H1 (cell line): ENCODE measurements around the gene CHAC1. TPM values are rescaled to one million over a fixed set of nuclear protein-coding genes. Genes with fewer than 3 reads are reported as not detected.

Experiments used
- CTCF ChIA-PET: fragments of 300-600 bp; sonication (Branson Sonifier 250); formaldehyde crosslinking; loops from one replicate; lab custom pipeline; 2021; ENCODE audit not compliant: partially characterized antibody; lab: Charles Lee
- POLR2A ChIA-PET: fragments of 300-600 bp; sonication (Branson Sonifier 250); formaldehyde crosslinking; loops from one replicate; lab custom pipeline; 2021; ENCODE audit warnings: inconsistent platforms; ENCODE audit not compliant: partially characterized antibody; lab: Charles Lee
- DNase-seq, 2 experiments: peaks; one replicate each; pipeline versions ENCODE4 v3.0.0 to v3.0.0-alpha.2; 2010 to 2022; ENCODE audit warnings: low spot score in 2 of 2, low read depth in 1 of 2, mixed read lengths in 1 of 2
- FAIRE-seq: peaks from 2 replicates; lab custom pipeline; 2011; peaks lifted over from hg19 to GRCh38; lab: Jason Lieb, UNC
- H2AFZ ChIP-seq: 2 replicates; pipeline ENCODE4 v1.8.1; 2012; ENCODE audit warnings: low read length, inconsistent platforms
- H2AK5ac ChIP-seq: 2 replicates; pipeline ENCODE4 v1.6.1; 2013; ENCODE audit warnings: low read depth, low read length
- H2BK120ac ChIP-seq: replicated peaks from 2 replicates; pipeline ENCODE3; 2013; ENCODE audit warnings: low read depth, low read length, inconsistent platforms
- H2BK12ac ChIP-seq: 2 replicates; pipeline ENCODE4 v1.6.1; 2013; ENCODE audit warnings: low read depth, low read length
- H2BK15ac ChIP-seq: 2 replicates; pipeline ENCODE4 v1.6.1; 2013; ENCODE audit warnings: low read length
- H2BK20ac ChIP-seq: 2 replicates; pipeline ENCODE4 v1.6.1; 2013; ENCODE audit warnings: low read length
- H2BK5ac ChIP-seq: 2 replicates; pipeline ENCODE4 v1.6.1; 2013; ENCODE audit warnings: low read depth, low read length
- H3K14ac ChIP-seq: 2 replicates; pipeline ENCODE4 v1.6.1; 2013; ENCODE audit warnings: inconsistent platforms; ENCODE audit not compliant: insufficient read length
- H3K18ac ChIP-seq: 2 replicates; pipeline ENCODE4 v1.6.1; 2013; ENCODE audit warnings: low read length; ENCODE audit errors: extremely low read depth
- H3K23ac ChIP-seq: 2 replicates; pipeline ENCODE4 v1.6.1; 2013; ENCODE audit warnings: inconsistent platforms; ENCODE audit not compliant: insufficient read length
- H3K23me2 ChIP-seq: 2 replicates; pipeline ENCODE4 v1.6.1; 2013; ENCODE audit warnings: low read depth, low read length
- H3K27ac ChIP-seq: 2 replicates; pipeline ENCODE4 v1.6.1; 2011; ENCODE audit warnings: low read depth, low read length, inconsistent platforms
- H3K27me3 ChIP-seq, 4 experiments: replicated peaks in 1 of 4; 1 replicate in 1 of 4; 2 replicates in 3 of 4; pipeline versions ENCODE4 v1.6.1 to v1.8.1; 2011 to 2013; ENCODE audit warnings: low read length in 3 of 4, mild to moderate bottlenecking in 3 of 4, inconsistent platforms in 2 of 4, mixed read lengths in 2 of 4, moderate library complexity in 1 of 4; ENCODE audit not compliant: control insufficient read depth in 3 of 4, insufficient read depth in 3 of 4; ENCODE audit errors: extremely low read depth in 1 of 4
- H3K36me3 ChIP-seq, 4 experiments: 2 replicates each; pipeline versions ENCODE4 v1.6.1 to v1.8.1; 2011 to 2013; ENCODE audit warnings: mild to moderate bottlenecking in 4 of 4, low read length in 3 of 4, moderate library complexity in 2 of 4, control low read depth in 1 of 4, inconsistent platforms in 1 of 4; ENCODE audit not compliant: insufficient read depth in 4 of 4, control insufficient read depth in 2 of 4
- H3K4ac ChIP-seq: replicated peaks from 2 replicates; pipeline ENCODE3; 2013; ENCODE audit warnings: low read length, low read depth, mixed read lengths, inconsistent platforms; ENCODE audit not compliant: insufficient read length
- H3K4me1 ChIP-seq, 4 experiments: replicated peaks in 1 of 4; 1 replicate in 1 of 4; 2 replicates in 3 of 4; pipeline versions ENCODE4 v1.6.1 to v1.8.1; 2011 to 2013; ENCODE audit warnings: low read length in 3 of 4, inconsistent platforms in 2 of 4, mixed read lengths in 1 of 4; ENCODE audit not compliant: insufficient read depth in 4 of 4, control insufficient read depth in 3 of 4
- H3K4me2 ChIP-seq, 2 experiments: 2 replicates each; pipeline versions ENCODE4 v1.6.1 to v1.8.1; 2011 to 2013; ENCODE audit warnings: low read depth in 2 of 2, low read length in 2 of 2, control low read depth in 1 of 2, inconsistent platforms in 1 of 2, mild to moderate bottlenecking in 1 of 2; ENCODE audit not compliant: insufficient read depth in 1 of 2
- H3K4me3 ChIP-seq, 4 experiments: fragments of 200-600, 300-600 bp in 1 of 4; sonication (generic), shearing (Covaris generic), sonication (Bioruptor Twin) in 1 of 4; 2 replicates each; pipeline versions ENCODE4 v1.5.1 to v1.8.1; 2011 to 2016; ENCODE audit warnings: low read length in 4 of 4, low read depth in 3 of 4, control low read depth in 2 of 4, inconsistent platforms in 2 of 4, mild to moderate bottlenecking in 2 of 4, mixed read lengths in 1 of 4, moderate library complexity in 1 of 4; ENCODE audit not compliant: insufficient read depth in 2 of 4; ENCODE audit errors: extremely low read depth in 1 of 4
- H3K56ac ChIP-seq: replicated peaks from 2 replicates; pipeline ENCODE3; 2013; ENCODE audit warnings: low read depth, mild to moderate bottlenecking, mixed read lengths, low read length, inconsistent platforms; ENCODE audit not compliant: insufficient read length
- H3K79me1 ChIP-seq: 2 replicates; pipeline ENCODE4 v1.6.1; 2013; ENCODE audit warnings: low read depth, low read length, control low read depth
- H3K79me2 ChIP-seq, 2 experiments: 2 replicates each; pipeline versions ENCODE4 v1.6.1 to v1.8.1; 2012 to 2013; ENCODE audit warnings: low read length in 2 of 2, mild to moderate bottlenecking in 2 of 2, inconsistent platforms in 1 of 2; ENCODE audit not compliant: insufficient read depth in 2 of 2, control insufficient read depth in 1 of 2
- H3K9ac ChIP-seq, 4 experiments: replicated peaks in 1 of 4; 1 replicate in 1 of 4; 2 replicates in 3 of 4; pipeline versions ENCODE4 v1.6.1 to v1.8.1; 2011 to 2013; ENCODE audit warnings: low read depth in 3 of 4, low read length in 3 of 4, control low read depth in 2 of 4, mild to moderate bottlenecking in 2 of 4, moderate library complexity in 2 of 4, inconsistent platforms in 1 of 4; ENCODE audit errors: extremely low read depth in 1 of 4
- H3K9me3 ChIP-seq, 2 experiments: 2 replicates each; pipeline versions ENCODE4 v1.6.1 to v1.8.1; 2012 to 2013; ENCODE audit warnings: mild to moderate bottlenecking in 2 of 2, moderate library complexity in 2 of 2, control low read depth in 1 of 2, inconsistent platforms in 1 of 2, low read depth in 1 of 2, low read length in 1 of 2, mixed read lengths in 1 of 2; ENCODE audit not compliant: insufficient read depth in 2 of 2
- H4K20me1 ChIP-seq, 2 experiments: replicated peaks in 1 of 2; 2 replicates each; pipeline versions ENCODE3 to v1.8.1; 2011 to 2013; ENCODE audit warnings: inconsistent platforms in 2 of 2, low read length in 2 of 2, mild to moderate bottlenecking in 1 of 2; ENCODE audit not compliant: insufficient read depth in 2 of 2, control insufficient read depth in 1 of 2
- H4K5ac ChIP-seq: 2 replicates; pipeline ENCODE4 v1.6.1; 2013; ENCODE audit warnings: low read length, low read depth, mixed read lengths, inconsistent platforms; ENCODE audit not compliant: insufficient read length
- H4K8ac ChIP-seq: 2 replicates; pipeline ENCODE4 v1.8.0; 2013; ENCODE audit warnings: mild to moderate bottlenecking, moderate library complexity, low read length, inconsistent platforms; ENCODE audit not compliant: insufficient read depth; ENCODE audit errors: extremely low read depth
- H4K91ac ChIP-seq: replicated peaks from 2 replicates; pipeline ENCODE3; 2013; ENCODE audit warnings: low read length, mixed read lengths, inconsistent platforms; ENCODE audit not compliant: insufficient read length
- CHD2 ChIP-seq: IDR thresholded peaks from 2 replicates; pipeline ENCODE4 v1.6.1; 2012; ENCODE audit warnings: low read length, improper control_type of control experiment
- EZH2 ChIP-seq: fragments of 200-600 bp; sonication (generic); IDR thresholded peaks from 2 replicates; pipeline ENCODE4 v1.7.1; 2012; ENCODE audit warnings: low read depth, mild to moderate bottlenecking, moderate library complexity, low read length, inconsistent platforms; ENCODE audit not compliant: severe bottlenecking
- KDM5A ChIP-seq: fragments of 200-600 bp; IDR thresholded peaks from 2 replicates; pipeline ENCODE4 v1.7.1; 2012; ENCODE audit warnings: mild to moderate bottlenecking, low read length, inconsistent platforms, mixed read lengths
- NANOG ChIP-seq: IDR thresholded peaks from 2 replicates; pipeline ENCODE4 v1.6.1; 2011; ENCODE audit warnings: low read length, low read depth, mild to moderate bottlenecking, inconsistent platforms; ENCODE audit not compliant: insufficient read depth, poor library complexity, severe bottlenecking
- SIX5 ChIP-seq: IDR thresholded peaks from 2 replicates; pipeline ENCODE4 v1.6.1; 2011; ENCODE audit warnings: mild to moderate bottlenecking, low read depth, low read length
- USF2 ChIP-seq: IDR thresholded peaks from 2 replicates; pipeline ENCODE4 v1.6.1; 2011; ENCODE audit warnings: low read length, improper control_type of control experiment
- WGBS, 2 experiments: shearing (Covaris generic) in 1 of 2; methylation state at CpG; one replicate each; pipeline versions ENCODE4 v1.1.6 to v1.1.7; 2013 to 2015; ENCODE audit warnings: low lambda C conversion rate in 2 of 2, mixed read lengths in 2 of 2, inconsistent platforms in 1 of 2, low coverage in 1 of 2, missing lambda C conversion rate in 1 of 2; ENCODE audit not compliant: insufficient replicate concordance in 2 of 2, insufficient coverage in 1 of 2, insufficient read length in 1 of 2; ENCODE audit errors: extremely low coverage in 1 of 2, missing lambda C conversion rate in 1 of 2; 5-methylcytosine and 5-hydroxymethylcytosine counted together
- long read RNA-seq, 2 experiments: library from RNA in 1 of 2; library from capped mRNA in 1 of 2; stranded (forward); transcript quantifications; one replicate each; pipeline ENCODE4 v2.0.0, GENCODE V29; 2021; ENCODE audit warnings: inconsistent platforms in 1 of 2
- polyA minus RNA-seq, 3 experiments: library from RNA; depleted of rRNA, polyadenylated mRNA; stranded (reverse); fragments of >200 nt; gene quantifications; 1 replicate in 2 of 3; 2 replicates in 1 of 3; pipeline ENCODE4 v1.2.3, GENCODE V29; 2011
- polyA plus RNA-seq, 7 experiments: library from polyadenylated mRNA; depleted of rRNA in 3 of 7; stranded (reverse) in 5 of 7; unstranded in 2 of 7; fragments of >200 nt in 5 of 7; fragments of 200-250 nt in 2 of 7; gene quantifications; 1 replicate in 5 of 7; 2 replicates in 1 of 7; 4 replicates in 1 of 7; pipeline versions ENCODE4 v1.2.1 to v1.2.3, GENCODE V29; 2011 to 2013; ENCODE audit warnings: missing spikeins in 2 of 7, mixed read lengths in 2 of 7
- total RNA-seq: library from RNA; stranded (reverse); fragmentation: NEBNext Ultra II Directional; extraction: Animal tissue kit (Norgen Biotek cat#: 25700); gene quantifications from 2 replicates; pipeline ENCODE4 v1.2.1, GENCODE V29; 2021

Gene CHAC1
- total RNA-seq = 28.7 and 34.3 TPM in 2 replicates
- 159 and 215 TPM in 2 replicates for polyA plus RNA-seq (2011; rRNA removed)
- 112 TPM for polyA plus RNA-seq (2011; cell fraction: cytosol; rRNA removed)
- 104 TPM for polyA plus RNA-seq (2011; cell fraction: nucleus; rRNA removed)
- 33.4 to 49.1 TPM (median 43.9 TPM) in 4 replicates for polyA plus RNA-seq (2012, experiment 1 of 2)
- 56.2 TPM for polyA plus RNA-seq (2012, experiment 2 of 2)
- 17.9 TPM for polyA plus RNA-seq (2013, experiment 1 of 2)
- polyA plus RNA-seq (2013, experiment 2 of 2) = 16.9 TPM
- polyA minus RNA-seq (2011; rRNA and poly(A)+ RNA removed) = 55.7 and 84.0 TPM in 2 replicates
- polyA minus RNA-seq (2011; cell fraction: cytosol; rRNA and poly(A)+ RNA removed) = 89.2 TPM
- 65.8 TPM for polyA minus RNA-seq (2011; cell fraction: nucleus; rRNA and poly(A)+ RNA removed)
- long read RNA-seq, experiment 1, transcript CHAC1-202 (3 exons, 1,849 nt) = major isoform, 22 of 30 reads
- long read RNA-seq, experiment 1, partial matches to known transcripts = 7 of 30 reads
- long read RNA-seq, experiment 1, other reads (novel, unspliced or antisense) = 0 of 30 reads
- long read RNA-seq, experiment 2, transcript CHAC1-202 (3 exons, 1,849 nt) = major isoform, 68 of 70 reads
- long read RNA-seq, experiment 2, partial matches to known transcripts = 0 of 70 reads
- long read RNA-seq, experiment 2, other reads (novel, unspliced or antisense) = 2 of 70 reads

- Histone ChIP-seq H4K20me1 (peaks cover 0 to 12% of the 10 kb centered on the region in 2 experiments), H2BK120ac (peak within 1 kb of the TSS; percentile 91), H3K4me2 (peak within 1 kb of the TSS; percentile 84 to 85), H3K79me2 (peaks cover 0 to 28% of the 10 kb centered on the region in 2 experiments; a peak in 2 of 4 replicates), H3K9me3 (no peaks in the 10 kb centered on the region), H2BK15ac (peak within 1 kb of the TSS; percentile 99), H4K8ac (peak within 1 kb of the TSS; percentile 99), H3K18ac (peak within 1 kb of the TSS; percentile 99), H3K4ac (peak within 1 kb of the TSS; percentile 93), H2AFZ (no peak within 1 kb of the TSS), H3K27ac (peak within 1 kb of the TSS; percentile 97), H2AK5ac (peak within 1 kb of the TSS; percentile 79), H2BK20ac (peak within 1 kb of the TSS; percentile 89; the same call in 1 of the 2 replicates), H4K5ac (peak within 1 kb of the TSS; percentile 100), H2BK12ac (peak within 1 kb of the TSS; percentile 99), H3K4me1 (peaks cover 2 to 20% (median 12%) of the 10 kb centered on the region in 4 experiments), H3K27me3 (no peaks in the 10 kb centered on the region), H3K23ac (no peak within 1 kb of the TSS), H3K79me1 (no peaks in the 10 kb centered on the region; the same call in 1 of the 2 replicates), H3K36me3 (peaks cover 8 to 33% (median 12%) of the 10 kb centered on the region in 4 experiments), H3K9ac (peak within 1 kb of the TSS; percentile 88 to 96 (median 94)), H4K91ac (peak within 1 kb of the TSS; percentile 99), H3K23me2 (peaks cover 10% of the 10 kb centered on the region), H3K14ac (no peak within 1 kb of the TSS), H3K56ac (peak within 1 kb of the TSS; percentile 99), H2BK5ac (peak within 1 kb of the TSS; percentile 100), H3K4me3 (peak within 1 kb of the TSS; percentile 74 to 92 (median 82))
- 2% methylated on average over 53 of the region's 72 CpGs; no CpG with 5 or more reads in 1 of the 2 experiments for WGBS, 2 experiments
- ChIA-PET POLR2A (interaction anchor here (0.6 to 43.8 kb wide), 38 partner anchors 1 to 379 kb away, joined by 3 to 1505 read pairs (median 4); partner anchors contain the start of genes CHAC1, CHP1, DLL4 and EXD1), CTCF (interaction anchor here (0.7 to 33.1 kb wide), 14 partner anchors 11 to 96 kb away, joined by 3 to 590 read pairs (median 4); partner anchors contain the start of gene DLL4)
- peak; percentile 96 to 97 for DNase-seq
- FAIRE-seq = no peak
- no peak for TF ChIP-seq NANOG
- no peak for TF ChIP-seq SIX5
- no peak; the same call in 1 of the 2 replicates for TF ChIP-seq USF2
- TF ChIP-seq CHD2 = no peak
- no peak for TF ChIP-seq KDM5A
- no peak for TF ChIP-seq EZH2
These were observed at the start of gene CHAC1 for GRCh38 chr15:40952901-40953712. Gene CHAC1 (plus strand): TSS chr15:40953471. CDS start chr15:40953584, 113 bp downstream.
